Stomach (tissue), 19 donors: ENCODE measurements around the gene OXNAD1. TPM values are rescaled to one million over a fixed set of nuclear protein-coding genes. Genes with fewer than 3 reads are reported as not detected.

Source experiments
- DNase-seq, 2 donors: peaks; one replicate each; pipeline versions ENCODE4 v3.0.0 to v3.0.0-alpha.2; 2013 to 2019
- H3K27ac ChIP-seq, 5 donors: fragments of 200-600 bp in 4 of 5; sonication (generic) in 4 of 5; one replicate each; pipeline ENCODE4 v1.5.1; 2013 to 2019; ENCODE audit warnings: mild to moderate bottlenecking in 1 of 5, moderate library complexity in 1 of 5
- H3K27me3 ChIP-seq, 3 donors: fragments of 200-600 bp; sonication (generic); one replicate each; pipeline ENCODE4 v1.5.1; 2017 to 2019; ENCODE audit warnings: mixed run types in 1 of 3
- H3K36me3 ChIP-seq, 4 donors: fragments of 200-600 bp; sonication (generic); 1 replicate in 3 of 4; 2 replicates in 1 of 4; pipeline ENCODE4 v1.5.1; 2016 to 2019
- H3K4me1 ChIP-seq, 4 donors: fragments of 200-600 bp; sonication (generic); one replicate each; pipeline ENCODE4 v1.5.1; 2016 to 2019
- H3K4me3 ChIP-seq, 4 donors: fragments of 200-600 bp; sonication (generic) in 3 of 4; one replicate each; pipeline ENCODE4 v1.5.1; 2016 to 2019; ENCODE audit warnings: mild to moderate bottlenecking in 1 of 4
- H3K9me3 ChIP-seq, 4 donors: fragments of 200-600 bp; sonication (generic); one replicate each; pipeline ENCODE4 v1.5.1; 2016 to 2019
- CTCF ChIP-seq, 7 experiments: fragments of 450-650 bp in 4 of 7; fragments of 200-600 bp in 3 of 7; sonication (generic) in 3 of 7; IDR thresholded peaks; one replicate each; pipeline ENCODE4 v1.5.1; 2016 to 2019; ENCODE audit warnings: antibody characterized with exemption in 7 of 7, control low read depth in 2 of 7, mild to moderate bottlenecking in 1 of 7
- EP300 ChIP-seq: sonication (generic); formaldehyde crosslinking; IDR thresholded peaks from one replicate; pipeline ENCODE4 v1.6.1; 2017; ENCODE audit warnings: antibody characterized with exemption
- POLR2A ChIP-seq, 4 donors: fragments of 450-650 bp; IDR thresholded peaks; one replicate each; pipeline ENCODE4 v1.6.1; 2016; ENCODE audit warnings: antibody characterized with exemption in 4 of 4, control low read depth in 2 of 4, mild to moderate bottlenecking in 1 of 4, moderate library complexity in 1 of 4
- POLR2AphosphoS5 ChIP-seq, 3 donors: sonication (generic); formaldehyde crosslinking; IDR thresholded peaks; one replicate each; pipeline ENCODE4 v1.6.1; 2016; ENCODE audit warnings: antibody characterized with exemption in 3 of 3
- WGBS, 5 donors: extraction: QIAGEN DNeasy Blood & Tissue Kit in 3 of 5; methylation state at CpG; one replicate each; pipeline versions ENCODE4 v1.1.5 to v1.1.7; 2013 to 2018; 5-methylcytosine and 5-hydroxymethylcytosine counted together
- intact Hi-C: fragments of 100-400 bp; cut with DNase I; formaldehyde crosslinking; loops from one replicate; pipeline ENCODE4 v1.15.1; 2023; ENCODE audit warnings: low total_unique reads
- long read RNA-seq, 10 donors: transcript quantifications; one replicate each; lab custom pipeline, GENCODE V29; 2026
- polyA plus RNA-seq, 3 donors: library from polyadenylated mRNA; stranded (reverse); fragments of 200-250 nt; gene quantifications; one replicate each; pipeline ENCODE4 v1.2.3, GENCODE V29; 2013
- total RNA-seq, 5 donors: library from RNA; depleted of rRNA; stranded (reverse); fragments of >200 nt; gene quantifications; one replicate each; pipeline versions ENCODE4 v1.1.0 to v1.2.3, GENCODE V29; 2014 to 2016
- donor health status: healthy with polysubstance abuse.
- donor health status: Bipolar disorder and iron deficiency.
- donor health status: healthy.

OXNAD1 gene, protein sequence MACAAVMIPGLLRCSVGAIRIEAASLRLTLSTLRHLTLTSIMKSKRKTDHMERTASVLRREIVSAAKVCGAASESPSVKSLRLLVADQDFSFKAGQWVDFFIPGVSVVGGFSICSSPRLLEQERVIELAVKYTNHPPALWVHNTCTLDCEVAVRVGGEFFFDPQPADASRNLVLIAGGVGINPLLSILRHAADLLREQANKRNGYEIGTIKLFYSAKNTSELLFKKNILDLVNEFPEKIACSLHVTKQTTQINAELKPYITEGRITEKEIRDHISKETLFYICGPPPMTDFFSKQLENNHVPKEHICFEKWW
- total RNA-seq (10 to 100 TPM in 2 of 5 donors, 1 to 10 TPM in 3; 6.7 to 51.3 (median 7.8) TPM), polyA plus RNA-seq (10 to 100 TPM in 1 of 3 donors, 1 to 10 TPM in 2; 5.5 to 10.7 (median 7.4) TPM)
- long read RNA-seq, donor 1, partial matches to known transcripts: 0 of 1 reads
- long read RNA-seq, donor 1, other reads (novel, unspliced or antisense): 0 of 1 reads
- long read RNA-seq, donor 2, partial matches to known transcripts: 0 of 4 reads
- long read RNA-seq, donor 2, other reads (novel, unspliced or antisense): 0 of 4 reads
- long read RNA-seq, donor 3, partial matches to known transcripts: 0 of 1 reads
- long read RNA-seq, donor 3, other reads (novel, unspliced or antisense): 0 of 1 reads
- long read RNA-seq, donor 4: 0 reads
- long read RNA-seq, donor 5, partial matches to known transcripts: 0 of 3 reads
- long read RNA-seq, donor 5, other reads (novel, unspliced or antisense): 0 of 3 reads
- long read RNA-seq, donor 6: 0 reads
- long read RNA-seq, donor 7, partial matches to known transcripts: 0 of 2 reads
- long read RNA-seq, donor 7, other reads (novel, unspliced or antisense): 0 of 2 reads
- long read RNA-seq, donor 8, partial matches to known transcripts: 0 of 4 reads
- long read RNA-seq, donor 8, other reads (novel, unspliced or antisense): 0 of 4 reads
- long read RNA-seq, donor 9, partial matches to known transcripts: 0 of 3 reads
- long read RNA-seq, donor 9, other reads (novel, unspliced or antisense): 0 of 3 reads
- long read RNA-seq, donor 10: 0 reads

- intact Hi-C loops: no loop called here
- DNase-seq: peak; percentile 100
- Histone ChIP-seq H3K9me3 (no peaks in the 10 kb centered on the region), H3K4me3 (peak within 1 kb of the TSS; percentile 75 to 94 (median 83)), H3K36me3 (peaks cover 0 to 29% (median 18%) of the 10 kb centered on the region in 4 donors), H3K27me3 (no peaks in the 10 kb centered on the region), H3K4me1 (peaks cover 21 to 61% (median 51%) of the 10 kb centered on the region in 4 donors), H3K27ac (peak within 1 kb of the TSS; percentile 91 to 95 (median 94))
- 0 to 1% (median 0%) methylated on average over 11 to 61 of the region's 61 CpGs for WGBS, 5 donors
- TF ChIP-seq EP300: no peak
- peak in 2 of 4 donors; percentile 43 to 64 for TF ChIP-seq POLR2A (IDR thresholded peaks at IDR 0.05)
- TF ChIP-seq CTCF (IDR thresholded peaks at IDR 0.05): peak in 1 of 7 experiments; percentile 31
- TF ChIP-seq POLR2AphosphoS5 (IDR thresholded peaks at IDR 0.05): peak; percentile 87 to 98 (median 93)
Observed at GRCh38 chr3:16264708-16265454, at the start of gene OXNAD1, which contains the start of gene DPH3. OXNAD1 (plus strand) TSS chr3:16265212; CDS start chr3:16270953, 5,741 bp downstream. DPH3 (minus strand) TSS chr3:16264943; CDS start chr3:16264876, 67 bp downstream.

DNA sequence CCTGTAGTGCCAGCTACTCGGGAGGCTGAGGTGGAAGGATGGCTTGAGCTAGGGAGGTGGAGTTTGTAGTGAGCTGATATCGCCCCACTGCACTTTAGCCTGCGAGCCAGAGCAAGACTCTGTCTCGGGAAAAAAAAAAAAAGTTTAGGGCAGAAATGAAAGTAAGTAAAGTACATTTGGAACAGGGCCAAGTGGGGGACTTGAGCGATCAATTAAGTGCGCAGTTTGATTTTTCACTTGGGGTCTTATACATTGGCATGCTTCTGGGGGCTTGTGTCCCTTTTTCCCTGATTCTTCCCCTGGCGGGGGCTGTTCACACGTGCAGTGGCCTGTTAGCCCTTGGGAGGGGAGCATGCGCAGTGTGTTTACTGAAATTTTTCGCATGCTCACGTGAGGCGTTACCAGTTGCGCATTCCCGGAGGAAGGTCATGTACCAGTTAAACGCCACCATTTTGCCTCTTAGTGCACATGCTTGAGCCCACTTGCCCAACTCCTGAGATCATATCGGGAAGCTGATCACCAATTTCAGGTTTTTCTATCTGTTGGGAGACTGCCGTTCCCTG lies 48.6 kb upstream of the OXNAD1 start:
- Histone ChIP-seq H3K4me1 (no peaks in the 10 kb centered on the region), H3K27ac (no peak overlapping the region), H3K27me3 (no peaks in the 10 kb centered on the region), H3K4me3 (no peak overlapping the region), H3K36me3 (peaks cover 0 to 31% (median 5%) of the 10 kb centered on the region in 4 donors), H3K9me3 (no peaks in the 10 kb centered on the region)
- DNase-seq: no peak
- intact Hi-C loops: no loop called here
- 86 to 91% (median 90%) methylated on average over 17 of the region's 17 CpGs for WGBS, 5 donors
- TF ChIP-seq CTCF (IDR thresholded peaks at IDR 0.05): no peak
- no peak for TF ChIP-seq EP300
- no peak for TF ChIP-seq POLR2A (IDR thresholded peaks at IDR 0.05)
- TF ChIP-seq POLR2AphosphoS5 (IDR thresholded peaks at IDR 0.05): no peak

DNA sequence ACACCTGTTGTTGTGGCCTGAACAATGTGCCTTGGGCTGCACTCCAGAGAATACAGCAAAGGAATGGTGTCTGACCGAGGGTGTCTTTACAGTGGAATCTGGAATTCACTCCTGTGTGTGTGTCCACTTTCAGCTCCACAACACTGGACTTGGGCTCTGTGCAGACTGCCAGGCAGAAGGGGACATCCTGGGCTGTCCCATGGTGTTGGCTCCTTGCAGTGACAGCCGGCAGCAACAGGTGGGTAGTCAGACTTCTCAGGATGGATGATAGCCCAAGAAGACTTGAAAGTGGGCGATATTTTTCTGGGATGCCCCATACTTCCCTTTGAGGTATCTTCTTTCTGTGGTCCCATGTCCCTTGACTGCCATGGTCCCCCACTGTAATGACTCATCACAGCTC lies 45.2 kb upstream of the OXNAD1 start:
- WGBS, 5 donors: 70 to 95% (median 90%) methylated on average over 2 to 3 of the region's 3 CpGs
- no peak overlapping the region for H3K27ac ChIP-seq
- no peaks in the 10 kb centered on the region for H3K4me1 ChIP-seq
- TF ChIP-seq POLR2A (IDR thresholded peaks at IDR 0.05) (no peak), POLR2AphosphoS5 (IDR thresholded peaks at IDR 0.05) (no peak), EP300 (no peak), CTCF (IDR thresholded peaks at IDR 0.05) (no peak)
- peaks cover 0 to 27% (median 8%) of the 10 kb centered on the region in 4 donors for H3K36me3 ChIP-seq
- no peak overlapping the region for H3K4me3 ChIP-seq
- H3K27me3 ChIP-seq: no peaks in the 10 kb centered on the region
- intact Hi-C loops: no loop called here
- peaks cover 0 to 8% (median 0%) of the 10 kb centered on the region in 4 donors for H3K9me3 ChIP-seq
- no peak for DNase-seq
